Rectal smooth muscle tissue (tissue), 1 donor: ENCODE results near the gene SLC25A11.

Source experiments
- H3K27ac ChIP-seq: one replicate; pipeline ENCODE4 v1.7.0; 2013; ENCODE audit warnings: low read depth, low read length, inconsistent platforms
- H3K27me3 ChIP-seq: one replicate; pipeline ENCODE4 v1.7.0; 2013; ENCODE audit warnings: low read length; ENCODE audit not compliant: control insufficient read depth, insufficient read depth
- H3K36me3 ChIP-seq: one replicate; pipeline ENCODE4 v1.7.0; 2013; ENCODE audit warnings: low read length; ENCODE audit not compliant: control insufficient read depth, insufficient read depth
- H3K4me1 ChIP-seq: one replicate; pipeline ENCODE4 v1.7.0; 2013; ENCODE audit warnings: low read length; ENCODE audit not compliant: control insufficient read depth, insufficient read depth
- H3K4me3 ChIP-seq: one replicate; pipeline ENCODE4 v1.7.0; 2013; ENCODE audit warnings: low read length
- H3K9ac ChIP-seq: one replicate; pipeline ENCODE4 v1.7.0; 2013; ENCODE audit warnings: low read length

SLC25A11 gene, protein sequence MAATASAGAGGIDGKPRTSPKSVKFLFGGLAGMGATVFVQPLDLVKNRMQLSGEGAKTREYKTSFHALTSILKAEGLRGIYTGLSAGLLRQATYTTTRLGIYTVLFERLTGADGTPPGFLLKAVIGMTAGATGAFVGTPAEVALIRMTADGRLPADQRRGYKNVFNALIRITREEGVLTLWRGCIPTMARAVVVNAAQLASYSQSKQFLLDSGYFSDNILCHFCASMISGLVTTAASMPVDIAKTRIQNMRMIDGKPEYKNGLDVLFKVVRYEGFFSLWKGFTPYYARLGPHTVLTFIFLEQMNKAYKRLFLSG

DNA sequence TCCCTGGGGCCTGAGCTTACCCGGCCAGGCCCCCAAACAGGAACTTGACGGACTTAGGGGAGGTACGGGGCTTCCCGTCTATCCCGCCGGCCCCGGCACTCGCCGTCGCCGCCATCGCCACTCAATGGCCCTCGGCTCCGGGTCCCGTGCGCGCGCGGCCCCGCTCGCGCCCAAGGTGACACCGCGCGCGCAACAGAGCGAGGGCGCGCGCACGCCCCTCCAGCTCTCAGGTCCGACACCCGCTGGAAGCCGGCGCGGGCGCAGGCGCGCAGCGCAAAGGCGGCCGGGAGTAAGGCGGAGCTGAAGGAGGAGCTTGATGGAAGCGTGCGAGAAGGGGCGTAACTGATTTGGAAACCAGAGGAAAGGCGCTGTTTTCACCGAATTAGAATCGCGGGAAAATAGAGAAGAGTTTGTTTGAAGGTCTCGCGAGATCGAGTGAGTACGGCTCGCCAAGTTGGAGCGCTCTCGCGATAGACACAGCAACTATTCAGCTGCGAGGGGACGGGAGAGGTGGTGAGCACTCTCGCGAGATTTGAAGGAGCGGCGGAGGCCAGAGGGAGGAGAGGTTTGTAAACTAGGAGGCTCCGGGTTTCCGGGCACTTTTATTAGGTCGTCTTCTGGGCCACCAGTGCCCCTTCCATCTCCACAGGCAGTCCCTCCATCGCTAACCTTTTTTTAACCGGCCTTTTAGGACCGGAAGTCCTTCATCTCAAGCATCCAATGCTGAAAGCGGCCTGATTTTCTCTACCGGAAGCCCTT lies at the start of gene SLC25A11, which contains the start of gene RNF167:
TSS of gene SLC25A11 (minus strand) at position 251 of the 759 bp plus-strand sequence. CDS start at position 115, 136 bp downstream.
TSS of gene RNF167 (plus strand) at position 473 of the 759 bp plus-strand sequence. CDS start 642 bp downstream, outside the sequence.
- peak within 1 kb of the TSS; percentile 94 for H3K27ac ChIP-seq
- peaks cover 19% of the 10 kb centered on the region for H3K4me1 ChIP-seq
- peak within 1 kb of the TSS; percentile 87 for H3K9ac ChIP-seq
- peaks cover 38% of the 10 kb centered on the region for H3K36me3 ChIP-seq
- H3K4me3 ChIP-seq, result peak within 1 kb of the TSS; percentile 79
- H3K27me3 ChIP-seq, result no peaks in the 10 kb centered on the region

DNA sequence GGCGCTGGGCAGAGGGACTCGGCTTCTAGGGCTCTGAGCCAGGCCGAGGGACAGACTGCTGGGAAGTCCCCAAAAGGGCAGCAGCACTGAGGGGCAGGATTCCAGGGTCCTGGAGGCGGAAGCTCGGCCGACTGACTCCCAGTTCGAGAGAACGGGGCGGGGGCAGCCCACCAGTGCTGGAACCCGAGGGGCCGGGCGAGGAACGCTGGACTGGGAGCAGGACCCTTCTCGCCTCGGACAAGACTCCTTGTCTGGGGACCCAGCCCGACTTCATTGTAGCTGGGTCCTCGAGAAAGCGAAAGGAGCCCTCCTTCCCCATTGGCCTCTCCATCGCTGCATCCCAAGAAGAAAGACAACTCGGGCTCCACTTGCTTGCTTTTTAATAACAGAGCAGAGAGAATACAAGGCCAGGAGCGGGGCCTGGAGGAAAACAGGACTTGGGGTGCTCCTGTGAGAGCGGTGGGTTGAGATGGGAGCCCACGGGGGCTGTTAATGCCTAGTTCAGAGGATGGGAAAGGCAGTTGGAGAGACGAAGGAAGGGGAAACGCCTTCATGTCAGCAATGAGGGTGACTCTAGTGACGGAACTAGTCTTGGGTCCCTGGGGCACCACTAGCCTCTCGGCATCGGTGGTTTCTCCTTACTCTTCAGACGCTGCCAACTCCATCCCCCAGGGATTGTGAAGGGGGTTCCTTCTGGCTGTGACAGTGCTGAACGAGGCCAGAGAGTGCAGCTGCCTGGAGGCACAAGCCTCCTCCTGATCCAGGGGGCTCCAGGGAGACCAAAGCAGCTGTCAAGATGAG lies 48.1 kb upstream of the SLC25A11 start:
- Histone ChIP-seq H3K4me3 (peak overlapping the region; percentile 94), H3K36me3 (no peaks in the 10 kb centered on the region), H3K4me1 (peaks cover 7% of the 10 kb centered on the region), H3K27ac (peak overlapping the region; percentile 89), H3K27me3 (no peaks in the 10 kb centered on the region), H3K9ac (peak overlapping the region; percentile 93)

DNA sequence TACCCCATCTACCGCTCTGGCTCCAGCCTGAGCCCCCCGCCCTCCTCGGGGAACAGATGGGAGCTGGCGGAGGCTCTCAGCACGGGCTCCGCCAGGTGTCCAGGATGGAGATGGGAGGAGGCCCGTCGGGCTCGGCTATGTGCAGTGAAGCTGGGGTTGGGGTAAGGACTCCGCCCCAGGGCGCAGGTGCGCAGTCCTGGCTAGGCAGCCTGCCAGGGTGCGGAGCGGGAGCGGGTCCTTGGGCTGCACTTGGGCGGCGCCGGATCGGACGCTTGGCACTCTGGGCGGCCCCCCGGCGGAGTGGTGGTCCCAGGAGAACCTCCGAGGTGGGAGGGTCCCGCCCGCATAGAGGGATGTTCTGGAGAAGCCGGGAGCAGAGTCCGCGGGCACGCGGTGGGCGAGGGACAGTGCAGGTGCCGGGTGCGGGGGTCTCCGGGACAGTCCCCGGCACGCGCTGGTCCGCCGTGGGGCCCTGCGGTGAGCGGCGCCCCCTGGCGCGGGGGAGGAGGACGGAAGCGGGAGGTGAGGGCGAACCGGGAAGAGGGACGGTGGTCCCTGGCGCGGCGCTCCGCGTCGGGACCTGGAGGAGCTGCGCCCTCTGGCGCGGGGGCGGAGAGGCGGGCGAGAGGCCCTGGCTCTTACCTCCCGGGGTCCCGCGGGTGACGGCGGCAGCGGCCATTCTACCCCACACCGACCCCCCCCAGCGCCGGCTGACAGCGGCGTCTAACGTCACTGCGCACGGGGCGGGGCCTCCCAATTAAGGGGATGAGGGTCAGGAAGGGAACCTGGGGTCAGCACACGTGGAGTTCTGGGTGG lies 47.3 kb upstream of the SLC25A11 start, which contains the start of gene CAMTA2:
TSS of gene CAMTA2 (minus strand) at position 725 of the 816 bp plus-strand sequence. CDS start 1,453 bp downstream, outside the sequence.
- H3K4me3 ChIP-seq, result peak within 1 kb of the TSS; percentile 94
- H3K4me1 ChIP-seq, result peaks cover 7% of the 10 kb centered on the region
- H3K27me3 ChIP-seq, result no peaks in the 10 kb centered on the region
- H3K36me3 ChIP-seq, result peaks cover 5% of the 10 kb centered on the region
- H3K9ac ChIP-seq, result peak within 1 kb of the TSS; percentile 97
- H3K27ac ChIP-seq, result peak within 1 kb of the TSS; percentile 89

- Histone ChIP-seq H3K9ac (peak overlapping the region; percentile 97), H3K4me3 (peak overlapping the region; percentile 94)
These were observed 46.6 kb upstream of the SLC25A11 start for GRCh38 chr17:4986403-4986802.

GRCh38 chr17:4982305-4982704 lies 42.5 kb upstream of the SLC25A11 start:
- peaks cover 18% of the 10 kb centered on the region for H3K36me3 ChIP-seq

More at GRCh38 chr17:4986403-4986802, 46.6 kb upstream of the SLC25A11 start:
- peak overlapping the region; percentile 89 for H3K27ac ChIP-seq
- peaks cover 5% of the 10 kb centered on the region for H3K36me3 ChIP-seq
- H3K4me1 ChIP-seq, result peaks cover 7% of the 10 kb centered on the region
- H3K27me3 ChIP-seq, result no peaks in the 10 kb centered on the region

GRCh38 chr17:4980644-4981216 lies 40.9 kb upstream of the SLC25A11 start:
- Histone ChIP-seq H3K36me3 (peaks cover 24% of the 10 kb centered on the region), H3K4me1 (no peaks in the 10 kb centered on the region), H3K9ac (no peak overlapping the region), H3K4me3 (no peak overlapping the region), H3K27ac (no peak overlapping the region), H3K27me3 (no peaks in the 10 kb centered on the region)

More at GRCh38 chr17:4982305-4982704, 42.5 kb upstream of the SLC25A11 start:
- Histone ChIP-seq H3K9ac (no peak overlapping the region), H3K27me3 (no peaks in the 10 kb centered on the region), H3K4me3 (no peak overlapping the region), H3K27ac (no peak overlapping the region), H3K4me1 (no peaks in the 10 kb centered on the region)

DNA sequence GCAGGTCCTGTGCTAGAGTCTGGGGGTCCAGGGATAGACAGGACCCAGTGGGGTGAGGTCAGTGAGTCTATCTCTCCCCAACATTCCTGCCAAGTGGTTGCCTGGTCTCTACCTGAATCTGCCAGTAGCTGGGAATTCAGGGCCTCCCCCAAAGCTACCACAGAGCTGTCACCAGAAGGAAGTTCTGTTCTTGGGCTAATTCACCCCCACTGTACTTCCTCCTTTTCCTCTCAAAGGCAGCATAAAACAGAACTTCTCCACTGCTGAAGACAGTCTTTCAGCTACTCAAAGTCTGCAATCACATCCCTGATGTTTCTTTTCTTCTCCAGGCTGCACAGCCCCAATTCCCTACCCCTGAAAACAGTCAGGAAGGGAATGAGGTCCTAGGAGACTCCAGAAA lies 38.9 kb upstream of the SLC25A11 start:
- no peaks in the 10 kb centered on the region for H3K4me1 ChIP-seq
- H3K4me3 ChIP-seq, result no peak overlapping the region
- no peak overlapping the region for H3K9ac ChIP-seq
- H3K27me3 ChIP-seq, result no peaks in the 10 kb centered on the region
- H3K36me3 ChIP-seq, result peaks cover 29% of the 10 kb centered on the region
- H3K27ac ChIP-seq, result no peak overlapping the region

DNA sequence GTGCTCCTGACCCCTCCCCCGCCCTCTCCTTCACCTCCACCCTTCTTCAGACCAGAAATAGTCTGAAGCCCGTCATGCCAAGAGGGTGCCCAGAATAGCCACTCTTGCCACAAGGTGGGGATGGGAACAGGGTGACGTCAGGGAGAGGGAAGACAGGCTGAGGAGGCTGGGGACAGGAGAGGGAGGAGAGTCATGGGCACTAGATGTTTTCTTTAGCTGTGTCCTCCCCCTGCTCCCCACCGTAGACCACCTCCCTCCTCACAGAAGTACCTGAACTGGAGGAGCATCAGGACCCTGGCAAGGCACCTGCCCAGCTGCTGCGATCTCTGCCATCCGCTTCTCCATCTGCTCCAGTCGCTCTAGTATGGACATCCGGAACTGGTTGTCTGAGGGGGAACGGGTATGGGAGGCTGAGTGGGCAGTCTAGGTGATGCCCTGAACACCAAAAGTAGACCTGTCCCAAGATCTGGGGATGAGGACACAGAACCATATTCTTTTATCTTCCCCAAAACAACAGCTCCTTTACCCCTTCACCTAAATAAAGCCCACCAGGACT lies 34.3 kb upstream of the SLC25A11 start:
- Histone ChIP-seq H3K4me3 (no peak overlapping the region), H3K9ac (no peak overlapping the region), H3K27ac (no peak overlapping the region), H3K4me1 (peaks cover 8% of the 10 kb centered on the region), H3K27me3 (no peaks in the 10 kb centered on the region), H3K36me3 (peaks cover 36% of the 10 kb centered on the region)

GRCh38 chr17:4973256-4974114 lies 33.6 kb upstream of the SLC25A11 start:
- H3K27ac ChIP-seq, result no peak overlapping the region
- no peaks in the 10 kb centered on the region for H3K27me3 ChIP-seq
- peaks cover 35% of the 10 kb centered on the region for H3K36me3 ChIP-seq
- no peak overlapping the region for H3K4me3 ChIP-seq
- H3K4me1 ChIP-seq, result peaks cover 14% of the 10 kb centered on the region
- no peak overlapping the region for H3K9ac ChIP-seq

DNA sequence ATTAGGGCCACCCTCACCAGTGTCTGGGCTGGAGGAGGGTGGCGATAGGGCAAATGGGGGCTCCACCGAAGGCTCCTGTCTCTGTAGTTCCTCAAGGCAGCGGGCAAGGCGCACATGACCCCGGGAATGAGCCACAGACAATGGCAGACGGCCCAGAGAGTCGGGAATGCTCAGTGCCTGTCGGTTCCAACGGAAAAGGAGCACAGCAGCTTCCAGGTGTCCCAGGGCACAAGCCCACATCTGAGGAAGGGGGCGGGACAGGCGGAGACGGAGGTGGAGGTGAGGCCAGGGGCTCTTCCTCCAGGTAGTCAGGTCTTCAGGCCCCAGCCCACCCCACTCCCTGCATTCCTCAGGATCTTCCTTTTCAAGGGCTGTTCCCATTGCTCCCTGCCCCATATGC lies 32.9 kb upstream of the SLC25A11 start:
- H3K4me1 ChIP-seq, result peaks cover 15% of the 10 kb centered on the region
- H3K27me3 ChIP-seq, result no peaks in the 10 kb centered on the region
- H3K9ac ChIP-seq, result no peak overlapping the region
- H3K4me3 ChIP-seq, result no peak overlapping the region
- H3K27ac ChIP-seq, result no peak overlapping the region
- H3K36me3 ChIP-seq, result peaks cover 30% of the 10 kb centered on the region
